Thoracic aorta (tissue), 2 donors: ENCODE data around the gene ELAVL4. TPM values are rescaled to one million over a fixed set of nuclear protein-coding genes. Genes with fewer than 3 reads are reported as not detected.

Experiments used
- ATAC-seq: fragments of 150-250 bp; one replicate; pipeline ENCODE4 v1.8.0; 2017; ENCODE audit warnings: low read depth; ENCODE audit not compliant: insufficient number of reproducible peaks, low FRiP score
- DNase-seq: peaks from one replicate; pipeline ENCODE4 v3.0.0-alpha.2; 2020; ENCODE audit warnings: low spot score
- H3K27ac ChIP-seq, 2 donors: fragments of 200-600 bp; sonication (generic); 1 replicate in 1 of 2; 2 replicates in 1 of 2; pipeline ENCODE4 v1.5.1; 2016; ENCODE audit warnings: mild to moderate bottlenecking in 2 of 2, moderate library complexity in 2 of 2
- H3K27me3 ChIP-seq: fragments of 200-600 bp; sonication (generic); replicated peaks from 2 replicates; pipeline ENCODE4 v1.6.0; 2016; ENCODE audit warnings: mild to moderate bottlenecking; ENCODE audit not compliant: insufficient read depth
- H3K36me3 ChIP-seq: fragments of 200-600 bp; sonication (generic); one replicate; pipeline ENCODE4 v1.5.1; 2016
- H3K4me1 ChIP-seq, 2 donors: fragments of 200-600 bp; sonication (generic); 1 replicate in 1 of 2; 2 replicates in 1 of 2; pipeline versions ENCODE4 v1.5.1 to v1.6.0; 2016; ENCODE audit warnings: low read depth in 2 of 2, mild to moderate bottlenecking in 1 of 2; ENCODE audit not compliant: control insufficient read depth in 1 of 2
- H3K4me3 ChIP-seq: fragments of 200-600 bp; sonication (generic); 2 replicates; pipeline ENCODE4 v1.5.1; 2016; ENCODE audit warnings: mild to moderate bottlenecking
- H3K9me3 ChIP-seq: fragments of 200-600 bp; sonication (generic); 2 replicates; pipeline ENCODE4 v1.5.1; 2016
- CTCF ChIP-seq: fragments of 200-600 bp; sonication (generic); IDR thresholded peaks from one replicate; pipeline ENCODE4 v1.5.1; 2019; ENCODE audit warnings: antibody characterized with exemption
- total RNA-seq, 2 donors: library from RNA; depleted of rRNA; stranded (reverse); fragments of >200 nt; gene quantifications; one replicate each; pipeline versions ENCODE4 v1.1.0 to v1.2.3, GENCODE V29; 2016

Gene ELAVL4
- total RNA-seq, 2 donors from 2014 or later: 0.42 TPM; not detected in 1

DNA sequence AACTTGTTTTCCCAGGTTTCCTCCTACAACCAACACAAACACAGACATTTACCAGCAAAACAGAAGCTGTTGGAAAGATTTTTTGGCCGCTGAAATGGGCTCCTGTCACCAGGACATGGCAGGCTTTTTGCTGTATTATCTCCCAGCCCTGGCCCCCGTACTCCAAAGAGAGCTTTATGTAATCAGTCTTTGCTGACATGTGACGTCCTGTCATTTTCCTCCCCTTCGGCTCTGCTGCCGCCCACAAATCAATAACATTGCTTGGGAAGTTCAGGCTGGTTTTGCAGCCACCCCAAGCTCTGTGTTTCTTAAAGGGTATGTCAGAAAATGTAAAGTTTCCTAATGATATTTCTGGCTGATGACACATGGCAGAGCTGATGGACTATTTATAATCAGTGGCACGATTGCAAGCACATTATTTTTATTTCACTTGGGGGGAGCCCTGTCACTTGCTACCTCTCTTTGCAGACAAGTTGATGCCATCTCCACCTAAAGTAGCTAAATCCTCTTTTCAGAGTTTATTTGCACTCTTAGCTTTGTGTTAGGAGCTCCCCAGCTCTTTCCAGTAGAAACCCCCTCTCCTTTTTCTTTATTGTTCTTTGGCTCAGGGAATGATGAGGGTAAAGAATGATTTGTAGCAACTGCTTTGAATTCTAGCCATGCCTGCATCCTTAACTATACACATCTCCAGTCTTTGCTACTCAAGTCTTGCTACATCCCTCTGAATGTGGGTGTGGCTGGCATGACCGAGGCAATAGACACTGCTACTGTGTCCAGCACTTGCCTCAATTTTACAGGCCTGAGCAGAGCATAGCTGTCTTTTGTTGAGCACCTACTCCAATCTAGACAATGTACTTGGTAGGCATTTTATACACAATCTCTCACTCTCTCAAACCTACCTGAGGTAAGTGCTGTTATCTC is 67.3 kb downstream of the ELAVL4 start:
- no peaks in the 10 kb centered on the region for H3K4me1 ChIP-seq
- TF ChIP-seq CTCF: no peak
- ATAC-seq: no peak
- H3K9me3 ChIP-seq: no peaks in the 10 kb centered on the region
- H3K36me3 ChIP-seq: no peaks in the 10 kb centered on the region
- no peak overlapping the region for H3K27ac ChIP-seq
- no peaks in the 10 kb centered on the region for H3K27me3 ChIP-seq
- H3K4me3 ChIP-seq: no peak overlapping the region
- no peak for DNase-seq

DNA sequence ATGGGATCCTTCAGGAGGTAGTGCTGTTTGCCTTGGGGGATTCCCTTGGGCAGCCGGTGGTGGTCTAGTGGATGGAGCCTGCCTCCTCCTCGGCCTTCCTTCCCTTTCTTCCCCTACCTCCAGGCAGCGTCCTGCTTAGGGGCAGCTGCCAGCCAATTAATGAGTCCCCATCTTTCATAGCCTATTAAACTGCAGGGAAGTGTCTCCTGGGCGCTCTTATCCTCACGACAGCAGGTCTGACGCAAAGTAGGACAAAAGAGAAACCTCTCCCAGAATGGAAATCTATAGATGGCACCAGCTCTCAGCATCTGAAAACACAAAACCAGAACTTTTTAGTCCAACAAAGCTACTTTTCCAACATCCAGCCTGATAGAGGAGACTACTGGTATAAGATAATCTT is 69.3 kb downstream of the ELAVL4 start:
- TF ChIP-seq CTCF: no peak
- H3K9me3 ChIP-seq: no peaks in the 10 kb centered on the region
- no peaks in the 10 kb centered on the region for H3K4me1 ChIP-seq
- H3K27ac ChIP-seq: no peak overlapping the region
- H3K4me3 ChIP-seq: no peak overlapping the region
- no peaks in the 10 kb centered on the region for H3K27me3 ChIP-seq
- DNase-seq (no peak), ATAC-seq (no peak)
- H3K36me3 ChIP-seq: no peaks in the 10 kb centered on the region

DNA sequence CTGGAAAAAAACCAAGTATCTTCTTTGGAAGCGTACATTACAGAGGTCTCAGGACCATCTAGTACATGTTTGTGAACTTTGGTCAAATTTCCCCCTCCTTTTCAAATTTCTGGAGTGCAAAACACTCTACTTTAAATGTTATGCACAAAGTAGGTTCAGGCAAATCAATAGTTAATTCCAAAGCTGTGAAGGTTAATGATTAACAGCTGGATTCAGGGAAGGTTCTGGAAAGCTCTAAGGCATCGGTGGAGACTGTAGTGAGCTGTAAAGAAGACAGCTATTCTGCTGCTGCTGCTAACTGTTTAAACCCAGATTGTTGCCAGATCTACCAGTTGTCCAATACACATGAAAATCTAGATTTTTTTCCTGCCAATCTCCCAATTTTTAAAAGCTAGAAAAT is 70.9 kb downstream of the ELAVL4 start:
- Histone ChIP-seq H3K4me3 (no peak overlapping the region), H3K27ac (no peak overlapping the region), H3K9me3 (no peaks in the 10 kb centered on the region), H3K27me3 (no peaks in the 10 kb centered on the region), H3K36me3 (no peaks in the 10 kb centered on the region), H3K4me1 (no peaks in the 10 kb centered on the region)
- ATAC-seq (no peak), DNase-seq (no peak)
- TF ChIP-seq CTCF: no peak

DNA sequence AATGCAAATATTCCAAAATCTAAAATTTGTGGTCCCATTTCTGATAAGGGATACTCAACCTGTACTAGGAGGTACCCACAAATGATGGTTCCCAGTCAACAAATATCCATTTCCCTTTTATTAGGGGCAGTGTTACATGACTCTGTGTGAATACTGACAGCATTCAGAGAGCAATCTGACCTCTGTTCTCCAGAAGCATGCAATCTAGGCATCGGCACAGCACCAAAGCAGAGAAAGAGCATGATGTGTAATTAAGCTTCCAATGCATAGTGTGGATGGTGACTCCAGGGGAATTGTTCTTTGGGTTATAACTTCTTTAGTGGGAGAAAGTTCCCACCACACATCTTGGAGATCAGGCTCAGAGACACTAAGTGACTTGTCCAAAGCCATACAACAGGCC is 71.6 kb downstream of the ELAVL4 start:
- Histone ChIP-seq H3K4me3 (no peak overlapping the region), H3K4me1 (no peaks in the 10 kb centered on the region), H3K36me3 (no peaks in the 10 kb centered on the region), H3K27me3 (no peaks in the 10 kb centered on the region), H3K9me3 (no peaks in the 10 kb centered on the region), H3K27ac (no peak overlapping the region)
- ATAC-seq (no peak), DNase-seq (no peak)
- TF ChIP-seq CTCF: no peak

DNA sequence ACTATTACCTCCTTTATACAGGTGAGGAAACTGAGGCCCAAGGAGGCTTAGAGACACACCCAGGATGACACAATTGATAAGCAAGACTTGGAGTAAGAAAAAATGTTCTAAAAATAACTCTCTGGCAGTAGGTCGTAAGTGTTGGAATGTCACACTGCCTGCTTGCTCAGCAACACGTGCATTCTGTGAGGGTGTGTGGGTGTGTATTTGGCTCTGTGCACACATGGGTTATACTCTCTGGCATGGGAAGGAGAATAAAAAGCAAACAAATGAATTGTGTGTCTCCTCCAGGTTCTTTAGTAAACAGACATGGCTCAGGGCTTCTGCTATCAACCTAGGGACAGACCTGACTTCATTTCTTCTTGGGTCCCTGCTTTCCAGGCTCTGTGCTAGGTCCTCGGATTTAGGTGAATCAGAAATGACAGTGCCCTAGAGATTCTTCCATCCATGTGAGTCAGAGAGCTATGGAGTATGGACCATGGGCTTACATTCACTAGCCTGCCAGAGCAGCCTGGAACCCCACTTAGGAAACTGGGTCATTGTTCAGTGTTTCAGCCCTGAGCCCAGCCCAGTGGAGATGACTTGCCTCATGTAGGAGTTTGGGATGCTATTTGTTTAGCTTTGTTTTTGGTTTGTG is 72.4 kb downstream of the ELAVL4 start:
- H3K4me1 ChIP-seq: no peaks in the 10 kb centered on the region
- H3K9me3 ChIP-seq: no peaks in the 10 kb centered on the region
- DNase-seq: no peak
- ATAC-seq: no peak
- no peaks in the 10 kb centered on the region for H3K36me3 ChIP-seq
- H3K27ac ChIP-seq: no peak overlapping the region
- H3K27me3 ChIP-seq: no peaks in the 10 kb centered on the region
- TF ChIP-seq CTCF: no peak
- no peak overlapping the region for H3K4me3 ChIP-seq
